HG03045 (cell line): ENCODE data around the gene BCAS1.

Source experiments
- ATAC-seq: cut with Tn5 transposase; IDR thresholded peaks from one replicate; pipeline ENCODE4 v1.9.1; 2021; ENCODE audit warnings: mild to moderate bottlenecking, moderate library complexity; ENCODE audit not compliant: unreplicated experiment

BCAS1 gene

DNA sequence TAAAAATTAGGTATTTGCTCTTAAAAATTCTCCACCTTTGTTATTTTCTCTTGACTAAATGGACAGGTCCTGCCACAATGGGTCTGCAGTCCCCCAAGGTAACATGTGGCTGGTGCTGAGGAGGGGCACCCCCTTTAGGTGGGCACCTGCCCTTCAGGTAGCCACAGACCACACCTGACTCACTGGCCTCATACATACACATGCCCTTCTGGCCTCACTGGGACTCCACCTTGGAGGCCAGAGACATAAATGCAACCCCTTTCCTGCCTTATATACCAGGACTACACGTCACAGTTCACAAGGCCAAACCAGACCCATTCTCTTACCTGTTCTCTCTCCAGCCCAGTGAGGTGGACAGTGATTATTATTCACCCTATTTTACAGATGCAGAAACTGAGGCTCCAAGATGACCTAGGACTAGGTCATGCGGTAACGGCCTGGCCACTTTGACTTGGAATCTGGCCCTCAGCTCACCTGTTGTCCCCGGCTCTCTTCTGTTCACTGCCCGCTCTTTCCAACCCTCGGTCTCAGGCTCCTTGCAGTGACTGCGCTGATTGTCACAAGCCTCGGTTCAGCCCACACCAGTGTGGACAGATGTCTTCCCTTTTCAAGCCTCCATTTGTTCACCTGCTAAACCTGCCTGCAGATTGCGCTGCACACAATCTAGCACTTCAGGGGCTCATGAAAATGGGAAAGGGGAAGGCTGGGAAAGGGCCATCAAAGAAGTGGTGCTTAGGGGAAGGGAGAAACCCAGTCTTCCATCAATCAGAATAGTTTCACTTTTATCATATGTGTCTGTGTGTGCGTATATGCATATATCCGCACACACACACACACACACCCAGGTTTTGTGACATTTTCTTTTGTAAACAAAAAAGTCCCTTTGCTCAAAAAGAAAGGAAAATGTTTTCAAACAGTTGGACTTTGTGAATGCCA is 121.7 kb downstream of the BCAS1 start:
- no peak for ATAC-seq

DNA sequence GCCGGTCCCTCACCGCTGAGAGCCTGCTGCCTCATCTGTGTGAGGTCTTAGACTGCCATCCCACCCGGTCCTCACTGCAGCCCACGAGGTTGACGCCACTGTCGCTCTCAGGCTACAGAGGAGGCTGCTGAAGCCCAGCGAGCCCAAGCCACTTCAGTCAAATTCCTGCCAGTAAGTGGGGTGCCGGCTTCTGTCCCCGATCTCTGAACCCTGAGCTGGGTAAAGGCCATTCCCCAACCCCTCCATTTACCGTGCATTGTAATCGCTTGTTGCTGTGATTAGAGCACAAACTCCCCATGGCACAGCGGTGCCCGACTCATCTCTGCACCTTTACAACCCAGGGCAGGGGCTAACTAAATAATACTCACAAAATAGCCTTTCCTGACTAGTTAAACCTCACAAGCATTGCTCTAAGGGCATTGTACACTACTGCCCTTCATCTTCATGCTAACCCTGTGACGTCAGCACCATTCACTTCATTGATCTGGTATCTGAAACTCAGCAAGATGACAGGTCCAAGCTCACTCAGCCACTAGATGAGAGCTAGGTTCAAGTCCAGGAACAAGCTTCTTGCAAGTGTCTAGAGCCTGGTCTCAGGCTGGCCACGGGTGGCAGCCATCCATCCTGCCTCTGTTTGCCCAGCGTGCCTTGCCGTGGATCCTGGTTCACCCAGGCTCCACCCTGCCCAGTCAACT is 122.7 kb downstream of the BCAS1 start:
- no peak for ATAC-seq

- no peak for ATAC-seq
Measured at GRCh38 chr20:53946106-53946505, 124.3 kb downstream of the BCAS1 start.

GRCh38 chr20:53945478-53945877 is 124.9 kb downstream of the BCAS1 start:
- no peak for ATAC-seq

- ATAC-seq = no peak
Measured at GRCh38 chr20:53944796-53945195, 125.6 kb downstream of the BCAS1 start.

DNA sequence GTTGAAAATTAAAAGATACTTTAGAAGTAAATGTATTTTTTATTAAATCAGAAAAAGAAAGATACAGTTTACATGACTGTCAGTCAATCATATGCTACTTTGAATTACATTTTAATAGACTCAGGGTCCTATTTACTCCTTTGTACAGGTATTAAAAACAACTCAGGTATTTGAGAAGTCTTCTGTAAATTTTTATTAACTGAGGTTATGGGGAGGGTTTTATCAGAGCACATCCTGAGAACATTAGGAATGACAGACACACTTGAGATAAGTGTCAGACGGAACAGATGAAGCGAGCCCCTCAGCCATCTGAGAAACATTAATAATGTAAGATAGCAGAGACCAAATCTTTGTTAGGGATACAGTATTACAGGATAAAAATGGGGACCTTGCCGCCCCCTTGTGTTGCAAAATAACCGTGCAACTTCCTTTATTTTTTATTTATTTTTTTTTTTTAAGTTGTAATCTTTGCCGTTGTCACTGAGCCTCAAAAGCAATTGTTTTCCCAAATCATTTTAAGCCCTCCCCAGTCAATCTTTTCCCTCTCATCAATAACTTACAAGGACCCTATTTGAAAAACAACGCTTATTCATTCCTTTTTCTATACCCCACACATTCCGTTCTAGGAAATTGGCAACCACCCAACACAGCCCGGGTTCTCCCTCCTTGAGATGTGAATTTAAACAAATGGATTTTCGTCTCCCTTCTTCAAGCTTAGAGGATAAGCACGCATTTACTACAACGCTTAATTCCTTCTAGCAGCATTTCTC is 126.7 kb downstream of the BCAS1 start:
- no peak for ATAC-seq

DNA sequence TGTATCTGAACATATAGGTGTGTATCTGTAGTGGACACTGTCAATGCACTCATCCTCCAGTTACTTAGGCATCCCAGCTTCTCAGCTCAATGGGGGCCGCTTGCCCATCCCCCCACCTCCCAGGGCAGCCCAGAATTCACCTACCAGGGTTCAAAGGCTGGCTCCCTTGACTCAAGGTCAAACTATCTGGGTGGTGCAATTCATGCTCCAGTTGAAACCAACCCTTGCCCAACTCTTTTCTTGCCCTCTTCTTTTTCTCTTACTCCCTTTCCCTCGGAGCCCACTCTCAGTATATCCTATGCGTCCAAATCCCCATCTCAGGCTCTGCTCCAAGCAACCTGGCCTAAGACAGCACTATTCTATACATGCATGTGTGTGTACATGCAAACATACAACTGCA is 127.4 kb downstream of the BCAS1 start:
- no peak for ATAC-seq

GRCh38 chr20:53942472-53942816 is 128.0 kb downstream of the BCAS1 start:
- ATAC-seq = no peak

GRCh38 chr20:53941680-53942471 is 128.5 kb downstream of the BCAS1 start:
- ATAC-seq = no peak

GRCh38 chr20:53940907-53941545 is 129.4 kb downstream of the BCAS1 start:
- ATAC-seq = no peak

GRCh38 chr20:53940360-53940702 is 130.1 kb downstream of the BCAS1 start:
- ATAC-seq = no peak

- peak; percentile 70 for ATAC-seq
Measured at GRCh38 chr20:53939572-53940359, 130.6 kb downstream of the BCAS1 start.

DNA sequence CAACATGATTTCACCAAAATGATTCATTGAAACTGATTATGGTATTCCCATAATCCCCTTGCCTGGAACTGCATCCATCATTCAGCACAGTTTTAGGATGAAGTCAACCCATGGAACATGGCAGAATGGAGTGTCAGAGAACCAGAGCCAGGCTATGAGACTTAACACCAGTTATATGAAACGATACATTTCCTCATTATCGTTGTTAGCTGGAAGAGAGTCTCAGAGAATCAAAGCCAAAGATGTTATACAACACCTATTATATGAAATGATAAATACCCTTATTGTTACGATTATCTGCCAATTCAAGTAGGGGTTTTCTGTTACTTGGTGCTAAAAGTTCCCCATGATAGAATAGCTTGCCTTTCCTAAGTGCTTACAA is 131.2 kb downstream of the BCAS1 start:
- no peak for ATAC-seq

- ATAC-seq = no peak
Measured at GRCh38 chr20:53938739-53939138, 131.7 kb downstream of the BCAS1 start.

- no peak for ATAC-seq
Measured at GRCh38 chr20:53937929-53938367, 132.4 kb downstream of the BCAS1 start.

- ATAC-seq = no peak
Measured at GRCh38 chr20:53937339-53937741, 133.1 kb downstream of the BCAS1 start.

DNA sequence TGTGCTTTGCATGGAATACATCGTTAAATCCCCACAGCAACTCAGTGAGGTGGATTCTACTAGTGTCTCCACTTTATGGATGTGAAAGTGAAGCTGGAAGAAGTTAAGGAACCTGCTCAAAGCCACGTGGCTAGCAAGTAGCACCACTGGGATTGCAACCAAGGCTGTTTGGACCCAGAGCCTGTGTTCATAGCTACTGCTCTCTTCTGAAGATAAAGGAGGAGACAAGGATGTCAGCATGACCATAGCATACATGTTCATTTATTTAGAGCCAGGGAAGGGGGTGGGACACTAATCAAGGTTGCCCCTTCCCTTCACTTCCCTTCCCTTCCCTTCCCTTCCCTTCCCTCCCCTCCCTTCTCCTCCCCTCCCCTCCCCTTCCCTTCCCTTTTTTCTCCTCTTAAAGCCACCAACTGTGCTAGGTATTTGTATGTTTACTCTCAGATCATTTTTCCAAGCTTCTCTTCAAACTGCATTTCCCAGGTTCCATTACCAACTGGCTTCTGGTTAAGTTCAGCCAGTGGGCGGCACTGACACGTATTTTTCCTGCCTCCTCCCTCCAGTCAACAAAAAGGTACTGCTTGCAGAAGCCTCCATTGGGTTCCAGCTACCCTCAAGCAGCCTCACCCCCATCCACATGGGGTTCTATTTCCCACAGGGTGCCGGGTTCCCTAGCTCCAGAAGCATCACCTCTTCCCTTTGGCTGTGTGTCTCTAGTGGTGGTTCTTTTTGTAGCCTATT is 134.9 kb downstream of the BCAS1 start:
- no peak for ATAC-seq

DNA sequence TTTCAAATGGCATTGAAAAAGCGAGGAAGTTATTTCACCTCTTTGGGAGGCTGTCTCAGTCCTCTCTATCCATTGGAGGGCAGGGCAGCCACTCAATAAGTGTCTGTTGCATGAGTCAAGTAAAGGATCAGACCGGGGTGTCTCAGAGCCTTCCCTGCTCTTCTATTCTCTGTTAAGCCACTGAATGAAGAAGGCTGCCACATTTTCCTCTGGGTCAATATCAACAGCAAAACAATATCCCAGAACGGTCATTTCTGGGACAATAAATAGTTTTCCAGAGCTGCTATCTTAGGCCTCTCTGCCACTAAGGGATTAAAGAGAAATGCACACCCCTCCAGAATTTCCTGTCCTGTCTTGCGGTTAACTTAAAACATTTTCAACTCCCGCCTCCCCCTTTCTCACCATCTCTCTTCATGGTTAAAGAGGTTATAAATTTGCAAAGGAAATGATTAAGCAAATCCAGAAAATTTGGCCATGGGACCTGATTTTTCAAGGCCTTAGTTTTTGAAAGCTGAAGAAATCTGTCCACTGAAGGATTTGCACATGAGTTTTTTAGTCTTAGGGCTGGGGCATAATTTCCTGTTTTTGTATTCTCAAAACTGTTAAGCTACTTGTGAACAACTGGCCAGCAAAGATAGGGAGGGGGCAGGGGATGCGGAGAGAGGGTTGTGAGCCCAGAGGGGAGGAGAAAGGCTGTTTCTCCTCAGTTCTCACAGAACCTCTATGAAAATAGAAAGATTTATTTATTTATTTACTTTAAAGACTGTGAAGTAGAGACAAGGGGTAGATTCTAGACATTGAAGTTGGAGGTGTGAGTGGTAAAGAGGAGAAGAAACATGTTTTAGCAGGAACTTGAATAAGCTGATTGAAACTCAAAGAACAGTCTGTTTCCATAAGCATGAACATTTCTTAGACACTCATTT is 135.7 kb downstream of the BCAS1 start:
- peak; percentile 42 for ATAC-seq
